Gastroesophageal sphincter (tissue), 3 donors: ENCODE measurements around the gene NEMP1.

Experiments used
- POLR2A ChIP-seq, 2 donors: fragments of 450-650 bp; IDR thresholded peaks; one replicate each; pipeline ENCODE4 v1.6.1; 2017; ENCODE audit warnings: antibody characterized with exemption in 2 of 2, mild to moderate bottlenecking in 2 of 2, moderate library complexity in 1 of 2
- POLR2AphosphoS5 ChIP-seq: sonication (generic); formaldehyde crosslinking; IDR thresholded peaks from one replicate; pipeline ENCODE4 v1.6.1; 2017; ENCODE audit warnings: antibody characterized with exemption
- TF ChIP-seq, protein P1 (sequence below), 4 experiments: fragments of 200-600 bp in 2 of 4; fragments of 450-650 bp in 2 of 4; sonication (generic) in 1 of 4; IDR thresholded peaks; one replicate each; pipeline ENCODE4 v1.5.1; 2017 to 2019; ENCODE audit warnings: antibody characterized with exemption in 4 of 4, mild to moderate bottlenecking in 2 of 4, moderate library complexity in 2 of 4

DNA sequence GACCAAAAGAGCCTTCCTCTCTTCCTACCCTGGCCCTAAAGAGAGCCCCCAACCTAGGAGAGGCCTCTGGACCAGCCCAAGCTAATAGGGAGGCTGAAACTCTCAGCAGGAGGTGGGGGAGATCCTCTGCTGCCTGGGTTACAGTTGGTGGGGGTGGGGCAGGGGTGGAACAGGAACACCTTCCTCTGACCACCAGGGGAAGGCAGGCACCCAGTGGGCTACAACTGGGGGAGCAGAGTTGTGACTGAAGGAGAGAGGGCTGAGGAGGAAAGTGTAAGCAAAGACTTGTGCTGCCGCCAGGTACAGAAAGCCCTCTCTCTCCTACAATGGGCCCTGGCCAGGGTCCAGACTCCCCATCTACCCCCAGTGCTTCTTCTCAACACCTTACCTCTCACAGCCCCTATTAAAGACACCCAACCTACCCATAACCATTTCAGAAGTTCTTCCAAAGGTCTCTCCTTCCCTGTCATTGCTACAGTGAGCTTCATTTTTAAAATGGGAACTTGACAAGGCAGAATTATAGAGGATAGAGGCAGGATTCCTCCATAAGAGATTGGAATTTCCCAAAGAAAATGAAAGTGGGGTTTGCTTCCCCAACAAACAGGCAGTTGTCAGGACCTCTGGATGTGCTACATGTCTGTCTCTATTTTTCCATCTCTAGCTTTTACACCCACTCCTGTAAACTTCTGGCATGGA lies 30.0 kb downstream of the NEMP1 start:
- TF ChIP-seq POLR2A (IDR thresholded peaks at IDR 0.05) (no peak), POLR2AphosphoS5 (no peak)
- TF ChIP-seq, protein P1, sequence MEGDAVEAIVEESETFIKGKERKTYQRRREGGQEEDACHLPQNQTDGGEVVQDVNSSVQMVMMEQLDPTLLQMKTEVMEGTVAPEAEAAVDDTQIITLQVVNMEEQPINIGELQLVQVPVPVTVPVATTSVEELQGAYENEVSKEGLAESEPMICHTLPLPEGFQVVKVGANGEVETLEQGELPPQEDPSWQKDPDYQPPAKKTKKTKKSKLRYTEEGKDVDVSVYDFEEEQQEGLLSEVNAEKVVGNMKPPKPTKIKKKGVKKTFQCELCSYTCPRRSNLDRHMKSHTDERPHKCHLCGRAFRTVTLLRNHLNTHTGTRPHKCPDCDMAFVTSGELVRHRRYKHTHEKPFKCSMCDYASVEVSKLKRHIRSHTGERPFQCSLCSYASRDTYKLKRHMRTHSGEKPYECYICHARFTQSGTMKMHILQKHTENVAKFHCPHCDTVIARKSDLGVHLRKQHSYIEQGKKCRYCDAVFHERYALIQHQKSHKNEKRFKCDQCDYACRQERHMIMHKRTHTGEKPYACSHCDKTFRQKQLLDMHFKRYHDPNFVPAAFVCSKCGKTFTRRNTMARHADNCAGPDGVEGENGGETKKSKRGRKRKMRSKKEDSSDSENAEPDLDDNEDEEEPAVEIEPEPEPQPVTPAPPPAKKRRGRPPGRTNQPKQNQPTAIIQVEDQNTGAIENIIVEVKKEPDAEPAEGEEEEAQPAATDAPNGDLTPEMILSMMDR (IDR thresholded peaks at IDR 0.05), result no peak
